ENCODE results near the gene KSR2.

KSR2 gene

GRCh38 chr12:117517219-117517739 lies 451.5 kb downstream of the KSR2 start:
- no peaks in the 10 kb centered on the region for H3K79me1 ChIP-seq (replicated peaks; ENCODE audit: low read length, poor library complexity, severe bottlenecking)
- peaks cover 14 to 87% of the 10 kb centered on the region in 2 experiments for H3K27me3 ChIP-seq (ENCODE audit: control insufficient read depth in 1 of 2, insufficient read depth in 1 of 2, low read length in 2 of 2)
- H2BK5ac ChIP-seq (ENCODE audit: low read depth, low read length, poor library complexity, severe bottlenecking) = no peak overlapping the region
- no peak overlapping the region for H3K14ac ChIP-seq (ENCODE audit: low read length in 2 of 2)
- peaks cover 8% of the 10 kb centered on the region for H3K9me3 ChIP-seq (ENCODE audit: control insufficient read depth, low read length)
- no peaks in the 10 kb centered on the region for H3K36me3 ChIP-seq (ENCODE audit: control insufficient read depth in 1 of 2, insufficient read depth in 2 of 2, low read depth in 1 of 2, low read length in 2 of 2)
- no peaks in the 10 kb centered on the region for H3K4me1 ChIP-seq (ENCODE audit: control insufficient read depth, insufficient read depth, low read depth, low read length)
- H2AFZ ChIP-seq (ENCODE audit: low read depth, low read length) = no peak overlapping the region
- no peak overlapping the region for H2BK15ac ChIP-seq (ENCODE audit: low read depth, poor library complexity, severe bottlenecking)
- H4K8ac ChIP-seq (ENCODE audit: low read length) = no peak overlapping the region
- no peak overlapping the region for H2BK120ac ChIP-seq (ENCODE audit: low read depth, low read length)
- no peak overlapping the region for H3K4me2 ChIP-seq (ENCODE audit: low read length, poor library complexity, severe bottlenecking)
- no peak overlapping the region for H3K4ac ChIP-seq (ENCODE audit: low read depth in 1 of 2, low read length in 2 of 2)
- WGBS = 71% methylated on average over 4 of the region's 6 CpGs
- H3K23ac ChIP-seq (ENCODE audit: low read length in 2 of 2) = no peak overlapping the region
- no peak overlapping the region for H3K27ac ChIP-seq (ENCODE audit: low read length, poor library complexity, severe bottlenecking)
- no peak overlapping the region for H3K9ac ChIP-seq (ENCODE audit: low read length)
- no peak overlapping the region for H3K18ac ChIP-seq (ENCODE audit: low read depth in 1 of 2, low read length in 2 of 2)
- H3K4me3 ChIP-seq (ENCODE audit: insufficient read depth in 1 of 2, low read depth in 1 of 2, low read length in 2 of 2) = no peak overlapping the region
- no peak overlapping the region for H4K91ac ChIP-seq (ENCODE audit: low read length)
- no peak overlapping the region for H2BK12ac ChIP-seq (ENCODE audit: low read length in 2 of 2)
- DNase-seq = no peak
- no peak overlapping the region for H2AK5ac ChIP-seq (ENCODE audit: low read length, severe bottlenecking)

- no peaks in the 10 kb centered on the region for H3K4me1 ChIP-seq (ENCODE audit: control insufficient read depth, insufficient read depth, low read depth, low read length)
- no peak for DNase-seq
- H3K14ac ChIP-seq (ENCODE audit: low read length in 2 of 2) = no peak overlapping the region
- H2BK5ac ChIP-seq (ENCODE audit: low read depth, low read length, poor library complexity, severe bottlenecking) = no peak overlapping the region
- H3K36me3 ChIP-seq (ENCODE audit: control insufficient read depth in 1 of 2, insufficient read depth in 2 of 2, low read depth in 1 of 2, low read length in 2 of 2) = no peaks in the 10 kb centered on the region
- no peak overlapping the region for H3K4ac ChIP-seq (ENCODE audit: low read depth in 1 of 2, low read length in 2 of 2)
- H2AK5ac ChIP-seq (ENCODE audit: low read length, severe bottlenecking) = no peak overlapping the region
- H3K18ac ChIP-seq (ENCODE audit: low read depth in 1 of 2, low read length in 2 of 2) = no peak overlapping the region
- H2AFZ ChIP-seq (ENCODE audit: low read depth, low read length) = no peak overlapping the region
- H3K4me2 ChIP-seq (ENCODE audit: low read length, poor library complexity, severe bottlenecking) = no peak overlapping the region
- peaks cover 8% of the 10 kb centered on the region for H3K9me3 ChIP-seq (ENCODE audit: control insufficient read depth, low read length)
- no peak overlapping the region for H3K4me3 ChIP-seq (ENCODE audit: insufficient read depth in 1 of 2, low read depth in 1 of 2, low read length in 2 of 2)
- no peak overlapping the region for H3K23ac ChIP-seq (ENCODE audit: low read length in 2 of 2)
- H4K8ac ChIP-seq (ENCODE audit: low read length) = no peak overlapping the region
- 43% methylated on average over 4 of the region's 4 CpGs for WGBS
- H3K79me1 ChIP-seq (replicated peaks; ENCODE audit: low read length, poor library complexity, severe bottlenecking) = no peaks in the 10 kb centered on the region
- no peak overlapping the region for H2BK120ac ChIP-seq (ENCODE audit: low read depth, low read length)
- H3K27me3 ChIP-seq (ENCODE audit: control insufficient read depth in 1 of 2, insufficient read depth in 1 of 2, low read length in 2 of 2) = peaks cover 14 to 97% of the 10 kb centered on the region in 2 experiments
- no peak overlapping the region for H2BK12ac ChIP-seq (ENCODE audit: low read length in 2 of 2)
- no peak overlapping the region for H3K27ac ChIP-seq (ENCODE audit: low read length, poor library complexity, severe bottlenecking)
- H4K91ac ChIP-seq (ENCODE audit: low read length) = no peak overlapping the region
- H2BK15ac ChIP-seq (ENCODE audit: low read depth, poor library complexity, severe bottlenecking) = no peak overlapping the region
- no peak overlapping the region for H3K9ac ChIP-seq (ENCODE audit: low read length)
Observed at GRCh38 chr12:117516034-117516433, 452.8 kb downstream of the KSR2 start.

- Histone ChIP-seq H3K4me1 (ENCODE audit: control insufficient read depth, insufficient read depth, low read depth, low read length) (no peaks in the 10 kb centered on the region), H3K4ac (ENCODE audit: low read depth in 1 of 2, low read length in 2 of 2) (no peak overlapping the region), H2AK5ac (ENCODE audit: low read length, severe bottlenecking) (no peak overlapping the region), H3K9ac (ENCODE audit: low read length) (no peak overlapping the region), H3K4me3 (ENCODE audit: insufficient read depth in 1 of 2, low read depth in 1 of 2, low read length in 2 of 2) (no peak overlapping the region), H2BK5ac (ENCODE audit: low read depth, low read length, poor library complexity, severe bottlenecking) (no peak overlapping the region), H3K23ac (ENCODE audit: low read length in 2 of 2) (no peak overlapping the region), H2BK12ac (ENCODE audit: low read length in 2 of 2) (no peak overlapping the region), H3K4me2 (ENCODE audit: low read length, poor library complexity, severe bottlenecking) (no peak overlapping the region), H2BK120ac (ENCODE audit: low read depth, low read length) (no peak overlapping the region), H3K79me1 (replicated peaks; ENCODE audit: low read length, poor library complexity, severe bottlenecking) (no peaks in the 10 kb centered on the region), H3K18ac (ENCODE audit: low read depth in 1 of 2, low read length in 2 of 2) (no peak overlapping the region), H3K27me3 (ENCODE audit: control insufficient read depth in 1 of 2, insufficient read depth in 1 of 2, low read length in 2 of 2) (peaks cover 14 to 96% of the 10 kb centered on the region in 2 experiments), H4K8ac (ENCODE audit: low read length) (no peak overlapping the region), H3K36me3 (ENCODE audit: control insufficient read depth in 1 of 2, insufficient read depth in 2 of 2, low read depth in 1 of 2, low read length in 2 of 2) (no peaks in the 10 kb centered on the region), H3K9me3 (ENCODE audit: control insufficient read depth, low read length) (peaks cover 8% of the 10 kb centered on the region), H2BK15ac (ENCODE audit: low read depth, poor library complexity, severe bottlenecking) (no peak overlapping the region), H2AFZ (ENCODE audit: low read depth, low read length) (no peak overlapping the region), H3K27ac (ENCODE audit: low read length, poor library complexity, severe bottlenecking) (no peak overlapping the region), H4K91ac (ENCODE audit: low read length) (no peak overlapping the region), H3K14ac (ENCODE audit: low read length in 2 of 2) (no peak overlapping the region)
- 40% methylated on average over 5 of the region's 5 CpGs for WGBS
- DNase-seq = no peak
Observed at GRCh38 chr12:117514016-117514415, 454.8 kb downstream of the KSR2 start.

- Histone ChIP-seq H3K4me1 (ENCODE audit: control insufficient read depth, insufficient read depth, low read depth, low read length) (no peaks in the 10 kb centered on the region), H3K79me1 (replicated peaks; ENCODE audit: low read length, poor library complexity, severe bottlenecking) (no peaks in the 10 kb centered on the region), H3K4ac (ENCODE audit: low read depth in 1 of 2, low read length in 2 of 2) (no peak overlapping the region), H3K23ac (ENCODE audit: low read length in 2 of 2) (no peak overlapping the region), H3K14ac (ENCODE audit: low read length in 2 of 2) (no peak overlapping the region), H2BK120ac (ENCODE audit: low read depth, low read length) (no peak overlapping the region), H2AK5ac (ENCODE audit: low read length, severe bottlenecking) (no peak overlapping the region), H3K18ac (ENCODE audit: low read depth in 1 of 2, low read length in 2 of 2) (no peak overlapping the region), H3K27me3 (ENCODE audit: control insufficient read depth in 1 of 2, insufficient read depth in 1 of 2, low read length in 2 of 2) (peaks cover 14 to 95% of the 10 kb centered on the region in 2 experiments), H3K9me3 (ENCODE audit: control insufficient read depth, low read length) (peaks cover 8% of the 10 kb centered on the region), H2BK15ac (ENCODE audit: low read depth, poor library complexity, severe bottlenecking) (no peak overlapping the region), H2BK5ac (ENCODE audit: low read depth, low read length, poor library complexity, severe bottlenecking) (no peak overlapping the region), H4K8ac (ENCODE audit: low read length) (no peak overlapping the region), H4K91ac (ENCODE audit: low read length) (no peak overlapping the region), H3K36me3 (ENCODE audit: control insufficient read depth in 1 of 2, insufficient read depth in 2 of 2, low read depth in 1 of 2, low read length in 2 of 2) (no peaks in the 10 kb centered on the region), H2AFZ (ENCODE audit: low read depth, low read length) (no peak overlapping the region), H3K4me3 (ENCODE audit: insufficient read depth in 1 of 2, low read depth in 1 of 2, low read length in 2 of 2) (no peak overlapping the region), H3K4me2 (ENCODE audit: low read length, poor library complexity, severe bottlenecking) (no peak overlapping the region), H3K9ac (ENCODE audit: low read length) (no peak overlapping the region), H3K27ac (ENCODE audit: low read length, poor library complexity, severe bottlenecking) (no peak overlapping the region), H2BK12ac (ENCODE audit: low read length in 2 of 2) (no peak overlapping the region)
- no peak for DNase-seq
- 60% methylated on average over 3 of the region's 4 CpGs for WGBS
Observed at GRCh38 chr12:117513353-117513752, 455.4 kb downstream of the KSR2 start.

Measured in mesenchymal stem cell (in vitro differentiated cells and primary cell).